Activated T-cell treated with anti-CD3 and anti-CD28 coated beads, Interleukin-2, amount 50 U/mL, for 72 hours (primary cell): ENCODE data around the gene DNAJB7. TPM values are rescaled to one million over a fixed set of nuclear protein-coding genes. Genes with fewer than 3 reads are reported as not detected.
"Not testable (repeated sequence)": the region's sequence is repeated elsewhere in the genome, so short reads cannot be mapped to it uniquely, and the experiment has no call there.

Experiments used
- ATAC-seq, 2 donors: fragments of 150-1000 bp; cut with Tn5 transposase; replicated peaks in 1 of 2; 2 replicates each; pipeline ENCODE4 v1.10.0; 2021; ENCODE audit warnings: moderate library complexity in 2 of 2, mild to moderate bottlenecking in 1 of 2
- DNase-seq, 2 donors: peaks; one replicate each; pipeline ENCODE4 v3.0.0; 2021 to 2022; ENCODE audit warnings: mixed read lengths in 1 of 2
- H3K27ac Mint-ChIP-seq: one replicate; pipeline ENCODE4 v1.8.0; 2022; ENCODE audit warnings: mild to moderate bottlenecking, moderate library complexity, mixed read lengths
- H3K27me3 Mint-ChIP-seq: one replicate; pipeline ENCODE4 v1.8.0; 2022; ENCODE audit warnings: low read depth, mixed read lengths
- H3K36me3 Mint-ChIP-seq, 2 donors: one replicate each; pipeline ENCODE4 v1.8.0; 2022; ENCODE audit warnings: mixed read lengths in 2 of 2, mild to moderate bottlenecking in 1 of 2; ENCODE audit not compliant: insufficient read depth in 2 of 2
- H3K4me1 Mint-ChIP-seq: one replicate; pipeline ENCODE4 v1.8.0; 2022; ENCODE audit warnings: low read depth, mixed read lengths
- H3K4me3 Mint-ChIP-seq, 2 donors: one replicate each; pipeline ENCODE4 v1.8.0; 2022; ENCODE audit warnings: mild to moderate bottlenecking in 2 of 2, mixed read lengths in 2 of 2, moderate library complexity in 2 of 2
- H3K9me3 Mint-ChIP-seq, 2 donors: one replicate each; pipeline ENCODE4 v1.8.0; 2022; ENCODE audit warnings: mixed read lengths in 2 of 2
- total RNA-seq, 2 donors: library from RNA; stranded (reverse); gene quantifications; one replicate each; pipeline ENCODE4 v1.2.3, GENCODE V29; 2022

Gene DNAJB7
- total RNA-seq, 2 donors from 2014 or later = not detected

- no peak for DNase-seq
- Mint-ChIP-seq H3K4me1 (no peaks in the 10 kb centered on the region), H3K27ac (no peak overlapping the region), H3K9me3 (no peaks in the 10 kb centered on the region), H3K27me3 (no peaks in the 10 kb centered on the region), H3K36me3 (peaks cover 2 to 10% of the 10 kb centered on the region in 2 donors), H3K4me3 (no peak overlapping the region)
- ATAC-seq = no peak
Observed at GRCh38 chr22:40826984-40827741, 34.8 kb downstream of the DNAJB7 start.

GRCh38 chr22:40826292-40826691 lies 35.6 kb downstream of the DNAJB7 start:
- not testable (repeated sequence) for DNase-seq, H3K27me3 Mint-ChIP-seq, ATAC-seq, H3K4me1 Mint-ChIP-seq, H3K36me3 Mint-ChIP-seq, H3K27ac Mint-ChIP-seq, H3K4me3 Mint-ChIP-seq, H3K9me3 Mint-ChIP-seq

GRCh38 chr22:40823426-40823825 lies 38.5 kb downstream of the DNAJB7 start:
- H3K27ac Mint-ChIP-seq = no peak overlapping the region

GRCh38 chr22:40819599-40820140 lies 42.2 kb downstream of the DNAJB7 start:
- peak overlapping the region; percentile 88 to 96 for H3K4me3 Mint-ChIP-seq
- peak overlapping the region; percentile 72 for H3K27ac Mint-ChIP-seq
- DNase-seq (no peak), ATAC-seq (peak in 1 of 2 donors; percentile 21)
- H3K27me3 Mint-ChIP-seq = no peaks in the 10 kb centered on the region
- peaks cover 7 to 8% of the 10 kb centered on the region in 2 donors for H3K36me3 Mint-ChIP-seq
- H3K9me3 Mint-ChIP-seq = no peaks in the 10 kb centered on the region
- H3K4me1 Mint-ChIP-seq = peaks cover 45% of the 10 kb centered on the region

More at GRCh38 chr22:40823426-40823825, 38.5 kb downstream of the DNAJB7 start:
- DNase-seq = no peak
- Mint-ChIP-seq H3K36me3 (peaks cover 2% of the 10 kb centered on the region in 2 donors), H3K27me3 (no peaks in the 10 kb centered on the region), H3K4me1 (peaks cover 14% of the 10 kb centered on the region), H3K4me3 (no peak overlapping the region), H3K9me3 (no peaks in the 10 kb centered on the region)
- no peak for ATAC-seq

- H3K4me1 Mint-ChIP-seq = peaks cover 45% of the 10 kb centered on the region
- peak; percentile 91 to 92 for DNase-seq
- peak within 1 kb of the TSS; percentile 85 for H3K27ac Mint-ChIP-seq
- no peaks in the 10 kb centered on the region for H3K27me3 Mint-ChIP-seq
- peak; percentile 90 to 92 for ATAC-seq
- H3K9me3 Mint-ChIP-seq = no peaks in the 10 kb centered on the region
- H3K36me3 Mint-ChIP-seq = peaks cover 7 to 8% of the 10 kb centered on the region in 2 donors
- H3K4me3 Mint-ChIP-seq = peak within 1 kb of the TSS; percentile 88 to 96
Observed at GRCh38 chr22:40818747-40819598, 42.9 kb downstream of the DNAJB7 start, which contains the start of gene SLC25A17. TSS of gene SLC25A17 (minus strand) at chr22:40819346. CDS start at chr22:40819248, 98 bp downstream.

GRCh38 chr22:40818192-40818746 lies 43.6 kb downstream of the DNAJB7 start:
- peak in 1 of 2 donors; percentile 1 for ATAC-seq
- Mint-ChIP-seq H3K27me3 (no peaks in the 10 kb centered on the region), H3K27ac (peak overlapping the region; percentile 85), H3K4me3 (peak overlapping the region; percentile 88 to 96), H3K36me3 (peaks cover 7 to 8% of the 10 kb centered on the region in 2 donors), H3K9me3 (no peaks in the 10 kb centered on the region), H3K4me1 (peaks cover 45% of the 10 kb centered on the region)
- DNase-seq = no peak

- DNase-seq = no peak
- no peak for ATAC-seq
- Mint-ChIP-seq H3K36me3 (peaks cover 7 to 8% of the 10 kb centered on the region in 2 donors), H3K27ac (peak overlapping the region; percentile 71), H3K4me3 (peak overlapping the region; percentile 88 to 96), H3K4me1 (peaks cover 45% of the 10 kb centered on the region), H3K27me3 (no peaks in the 10 kb centered on the region), H3K9me3 (no peaks in the 10 kb centered on the region)
Observed at GRCh38 chr22:40817737-40818136, 44.2 kb downstream of the DNAJB7 start.

GRCh38 chr22:40813912-40814315 lies 48.0 kb downstream of the DNAJB7 start:
- Mint-ChIP-seq H3K9me3 (no peaks in the 10 kb centered on the region), H3K4me1 (peaks cover 51% of the 10 kb centered on the region), H3K4me3 (no peak overlapping the region), H3K36me3 (peaks cover 7 to 15% of the 10 kb centered on the region in 2 donors), H3K27ac (no peak overlapping the region), H3K27me3 (no peaks in the 10 kb centered on the region)
- ATAC-seq (no peak), DNase-seq (no peak)

Other genes starting within 250 kb of the DNAJB7 start
- gene MRTFA, start 225.4 kb downstream of the DNAJB7 start, total RNA-seq = 10 to 100 TPM; 44.7 to 51.7 TPM
- gene MCHR1, start 182.6 kb downstream of the DNAJB7 start, total RNA-seq = not detected
- 10 to 100 TPM; 18.8 to 20.0 TPM for gene SLC25A17, start 42.8 kb downstream of the DNAJB7 start, total RNA-seq
- 100 to 1,000 TPM; 194 to 217 TPM for gene ST13, start 5.5 kb downstream of the DNAJB7 start, total RNA-seq
- 10 to 100 TPM; 19.5 to 22.5 TPM for gene XPNPEP3, start 5.0 kb downstream of the DNAJB7 start, total RNA-seq
- gene RBX1, start 89.3 kb upstream of the DNAJB7 start, total RNA-seq = 10 to 100 TPM; 48.2 to 50.6 TPM
- gene EP300, start 230.5 kb upstream of the DNAJB7 start, total RNA-seq = 10 to 100 TPM; 58.9 to 65.8 TPM